GM18502 (cell line): ENCODE results near the gene CREB1.

Experiments used
- ATAC-seq: cut with Tn5 transposase; IDR thresholded peaks from one replicate; pipeline ENCODE4 v1.9.1; 2021; ENCODE audit warnings: mild to moderate bottlenecking; ENCODE audit not compliant: unreplicated experiment, poor library complexity

CREB1 gene

GRCh38 chr2:207502577-207503198 is 27.1 kb upstream of the CREB1 start:
- ATAC-seq: peak; percentile 56

- peak; percentile 63 for ATAC-seq
These were observed 26.5 kb upstream of the CREB1 start for GRCh38 chr2:207503234-207503633.

GRCh38 chr2:207504513-207505170 is 25.1 kb upstream of the CREB1 start:
- no peak for ATAC-seq

GRCh38 chr2:207505171-207505570 is 24.6 kb upstream of the CREB1 start:
- no peak for ATAC-seq

GRCh38 chr2:207505728-207506127 is 24.0 kb upstream of the CREB1 start:
- no peak for ATAC-seq

- no peak for ATAC-seq
These were observed 23.3 kb upstream of the CREB1 start for GRCh38 chr2:207506426-207506825.

- ATAC-seq: no peak
These were observed 19.6 kb upstream of the CREB1 start for GRCh38 chr2:207510148-207510547.

GRCh38 chr2:207511851-207512250 is 17.9 kb upstream of the CREB1 start:
- ATAC-seq: no peak

GRCh38 chr2:207512356-207512755 is 17.4 kb upstream of the CREB1 start:
- no peak for ATAC-seq

- no peak for ATAC-seq
These were observed 16.1 kb upstream of the CREB1 start for GRCh38 chr2:207513551-207514257.

GRCh38 chr2:207514451-207514850 is 15.3 kb upstream of the CREB1 start:
- ATAC-seq: no peak

- ATAC-seq: no peak
These were observed 14.1 kb upstream of the CREB1 start for GRCh38 chr2:207515671-207516070.

- ATAC-seq: no peak
These were observed 13.6 kb upstream of the CREB1 start for GRCh38 chr2:207516206-207516605.

- no peak for ATAC-seq
These were observed 6.8 kb upstream of the CREB1 start for GRCh38 chr2:207523005-207523404.

- no peak for ATAC-seq
These were observed 4.5 kb upstream of the CREB1 start for GRCh38 chr2:207525296-207525695.

- peak; percentile 19 for ATAC-seq
These were observed 807 bp upstream of the CREB1 start for GRCh38 chr2:207528980-207529329.

GRCh38 chr2:207530160-207531031 is 634 bp downstream of the CREB1 start:
- peak; percentile 8 for ATAC-seq

GRCh38 chr2:207531032-207531952 is 1.5 kb downstream of the CREB1 start:
- no peak for ATAC-seq

GRCh38 chr2:207532676-207533075 is 2.9 kb downstream of the CREB1 start:
- ATAC-seq: no peak
